Activated naive CD4-positive, alpha-beta T cell treated with anti-CD3 and anti-CD28 coated beads, Interleukin-2, amount 50 U/mL, for 72 hours (primary cell): Measurements from ENCODE around the gene CXorf49. TPM values are rescaled to one million over a fixed set of nuclear protein-coding genes. Genes with fewer than 3 reads are reported as not detected.

Experiments used
- total RNA-seq, 2 donors: library from RNA; stranded (reverse); gene quantifications; one replicate each; pipeline ENCODE4 v1.2.3, GENCODE V29; 2022

Gene CXorf49
- total RNA-seq, 2 donors from 2014 or later = not detected

Other genes with a start within 250 kb of the CXorf49 start
- gene OGT, start 185.2 kb downstream of the CXorf49 start, total RNA-seq = 100 to 1,000 TPM; 362 to 427 TPM
- 1 to 10 TPM; 4.1 to 6.0 TPM for gene GCNA, start 139.8 kb downstream of the CXorf49 start, total RNA-seq
- gene CXCR3, start 99.8 kb downstream of the CXorf49 start, total RNA-seq = 10 to 100 TPM in 1 of 2 donors, 1 to 10 TPM in 1; 6.8 to 43.0 TPM
- gene CXorf49B, start 45.1 kb upstream of the CXorf49 start, total RNA-seq = not detected
- gene NHSL2, start 192.6 kb upstream of the CXorf49 start, total RNA-seq = under 1 TPM; 0.05 to 0.19 TPM